GM18505 (cell line): ENCODE measurements around the gene TBX5.

Experiments used
- ATAC-seq: cut with Tn5 transposase; IDR thresholded peaks from one replicate; pipeline ENCODE4 v1.9.1; 2021; ENCODE audit not compliant: unreplicated experiment
- POLR2A ChIP-seq: IDR thresholded peaks from 4 replicates; pipeline ENCODE4 v1.6.1; 2011; ENCODE audit warnings: borderline replicate concordance; ENCODE audit not compliant: insufficient read depth, insufficient read length; ENCODE audit errors: extremely low read depth

The TBX5 gene

GRCh38 chr12:114396153-114396868 lies 9.6 kb downstream of the TBX5 start:
- TF ChIP-seq POLR2A = no peak

GRCh38 chr12:114395755-114396152 lies 10.2 kb downstream of the TBX5 start:
- no peak for TF ChIP-seq POLR2A
- no peak for ATAC-seq

More at GRCh38 chr12:114396153-114396868, 9.6 kb downstream of the TBX5 start:
- ATAC-seq = no peak

- ATAC-seq = no peak
- TF ChIP-seq POLR2A = no peak
Observed at GRCh38 chr12:114395233-114395632, 10.7 kb downstream of the TBX5 start.

- TF ChIP-seq POLR2A = no peak
- ATAC-seq = no peak
Observed at GRCh38 chr12:114393569-114393968, 12.4 kb downstream of the TBX5 start.

GRCh38 chr12:114392909-114393308 lies 13.0 kb downstream of the TBX5 start:
- no peak for ATAC-seq
- TF ChIP-seq POLR2A = no peak

GRCh38 chr12:114391088-114391487 lies 14.9 kb downstream of the TBX5 start:
- no peak for ATAC-seq
- no peak for TF ChIP-seq POLR2A

- no peak for ATAC-seq
- no peak for TF ChIP-seq POLR2A
Observed at GRCh38 chr12:114384739-114385138, 21.2 kb downstream of the TBX5 start.

GRCh38 chr12:114381177-114381576 lies 24.8 kb downstream of the TBX5 start:
- no peak for TF ChIP-seq POLR2A
- no peak for ATAC-seq

GRCh38 chr12:114371733-114372132 lies 34.2 kb downstream of the TBX5 start:
- no peak for TF ChIP-seq POLR2A
- no peak for ATAC-seq

GRCh38 chr12:114371250-114371649 lies 34.7 kb downstream of the TBX5 start:
- TF ChIP-seq POLR2A = no peak
- ATAC-seq = no peak

- ATAC-seq = no peak
- TF ChIP-seq POLR2A = no peak
Observed at GRCh38 chr12:114368685-114369452, 37.1 kb downstream of the TBX5 start.

- TF ChIP-seq POLR2A = no peak
- ATAC-seq = no peak
Observed at GRCh38 chr12:114361992-114362391, 44.0 kb downstream of the TBX5 start.

- no peak for TF ChIP-seq POLR2A
- ATAC-seq = no peak
Observed at GRCh38 chr12:114361545-114361944, 44.4 kb downstream of the TBX5 start.

- no peak for ATAC-seq
Observed at GRCh38 chr12:114360485-114360884, 45.5 kb downstream of the TBX5 start.

More at GRCh38 chr12:114360485-114360884, 45.5 kb downstream of the TBX5 start:
- TF ChIP-seq POLR2A = no peak
